HUES6 (cell line): ENCODE measurements around the gene DAO.

Experiments
- H3K27ac ChIP-seq: 2 replicates; pipeline ENCODE4 v1.7.0; 2013; ENCODE audit warnings: low read depth, mild to moderate bottlenecking, low read length, inconsistent platforms
- H3K27me3 ChIP-seq: 2 replicates; pipeline ENCODE4 v1.6.1; 2013; ENCODE audit warnings: low read length; ENCODE audit not compliant: control insufficient read depth, insufficient read depth
- H3K36me3 ChIP-seq: 2 replicates; pipeline ENCODE4 v1.6.1; 2013; ENCODE audit warnings: low read length; ENCODE audit not compliant: control insufficient read depth, insufficient read depth
- H3K4me1 ChIP-seq: 2 replicates; pipeline ENCODE4 v1.6.1; 2013; ENCODE audit warnings: low read length; ENCODE audit not compliant: control insufficient read depth, insufficient read depth
- H3K4me3 ChIP-seq: 2 replicates; pipeline ENCODE4 v1.5.1; 2013; ENCODE audit warnings: low read depth, low read length
- H3K9ac ChIP-seq: one replicate; pipeline ENCODE4 v1.6.1; 2013; ENCODE audit warnings: mild to moderate bottlenecking, low read length
- H3K9me3 ChIP-seq: 2 replicates; pipeline ENCODE4 v1.6.1; 2013; ENCODE audit warnings: low read depth, low read length; ENCODE audit not compliant: control insufficient read depth, insufficient read depth

The DAO gene

DNA sequence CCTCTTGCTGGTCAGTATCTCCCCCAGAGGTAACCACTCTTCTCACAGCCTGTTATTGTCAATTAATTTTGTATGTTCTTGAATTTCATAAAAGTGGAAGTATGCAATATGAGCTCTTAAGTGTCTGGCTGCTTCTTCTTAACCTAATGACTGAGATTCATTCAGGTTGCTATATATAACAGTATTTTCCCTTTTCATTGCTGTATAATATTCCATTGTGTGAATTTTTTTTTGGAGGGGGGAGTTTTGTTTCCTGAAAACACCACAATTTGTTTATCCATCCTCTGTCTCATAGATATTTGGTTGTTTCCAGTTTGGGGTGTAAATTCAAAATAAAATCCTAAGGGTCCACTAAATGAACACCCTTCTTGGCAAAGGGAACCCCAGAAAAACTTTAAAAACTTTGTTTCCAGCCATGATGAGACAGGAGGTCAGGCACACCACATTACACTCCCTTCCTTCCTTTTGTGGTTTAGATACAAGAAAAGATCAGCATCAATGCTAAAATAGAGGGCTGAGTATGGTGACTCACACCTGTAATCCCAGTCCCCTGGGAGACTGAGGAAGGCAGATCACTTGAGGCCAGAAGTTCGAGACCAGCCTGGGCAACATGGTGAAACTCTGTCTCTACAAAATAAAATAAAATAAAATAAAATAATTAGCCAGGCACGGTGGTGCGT is 4.1 kb upstream of the DAO start:
- no peak overlapping the region for H3K9ac ChIP-seq
- no peaks in the 10 kb centered on the region for H3K36me3 ChIP-seq
- no peaks in the 10 kb centered on the region for H3K9me3 ChIP-seq
- 0 out of 2 replicates have a peak, but pooled peaks cover 2% of the 10 kb centered on the region for H3K4me1 ChIP-seq
- no peaks in the 10 kb centered on the region for H3K27me3 ChIP-seq
- no peak overlapping the region for H3K27ac ChIP-seq
- no peak overlapping the region for H3K4me3 ChIP-seq

DNA sequence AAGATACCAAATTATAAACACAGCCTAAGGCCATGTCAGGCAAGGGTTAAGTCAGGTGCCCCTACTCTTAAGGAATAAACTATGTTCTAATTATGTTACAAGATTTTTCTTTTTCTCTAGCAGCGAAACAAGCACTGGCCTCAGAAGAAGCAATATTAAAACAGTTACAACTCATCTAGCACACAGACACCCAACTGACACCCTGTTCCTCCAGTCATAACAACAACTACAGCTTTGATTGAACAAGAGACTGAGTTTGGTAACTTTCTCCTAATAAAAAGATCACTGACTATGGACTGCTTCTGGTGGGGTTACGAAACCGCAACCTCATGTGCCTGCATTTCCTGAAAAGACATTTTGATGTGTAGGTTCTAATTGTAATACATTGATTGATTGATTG is 3.3 kb upstream of the DAO start:
- H3K9ac ChIP-seq, result no peak overlapping the region
- H3K36me3 ChIP-seq, result no peaks in the 10 kb centered on the region
- no peaks in the 10 kb centered on the region for H3K9me3 ChIP-seq
- H3K4me3 ChIP-seq, result no peak overlapping the region
- 0 out of 2 replicates have a peak, but pooled peaks cover 2% of the 10 kb centered on the region for H3K4me1 ChIP-seq
- no peaks in the 10 kb centered on the region for H3K27me3 ChIP-seq
- no peak overlapping the region for H3K27ac ChIP-seq

DNA sequence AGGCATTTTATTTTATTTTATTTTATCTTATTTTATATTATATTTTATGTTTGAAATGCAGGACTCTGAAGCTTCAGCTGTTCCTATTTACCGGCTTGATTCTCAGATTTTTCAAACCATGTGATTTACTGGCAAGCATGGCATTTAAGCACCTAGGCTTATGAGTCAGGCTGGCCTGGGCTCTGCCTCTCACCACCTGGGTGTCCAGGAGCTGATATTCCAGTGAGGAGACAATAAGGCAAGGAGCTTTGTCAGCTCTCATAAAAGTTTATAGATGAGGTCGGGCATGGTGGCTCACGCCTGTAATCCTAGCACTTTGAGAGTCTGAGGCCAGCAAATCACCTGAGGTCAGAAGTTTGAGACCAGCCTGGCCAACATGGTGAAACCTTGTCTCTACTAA is 2.1 kb downstream of the DAO start:
- no peaks in the 10 kb centered on the region for H3K9me3 ChIP-seq
- H3K27ac ChIP-seq, result no peak overlapping the region
- H3K36me3 ChIP-seq, result no peaks in the 10 kb centered on the region
- no peak overlapping the region for H3K4me3 ChIP-seq
- no peaks in the 10 kb centered on the region for H3K27me3 ChIP-seq
- 0 out of 2 replicates have a peak, but pooled peaks cover 2% of the 10 kb centered on the region for H3K4me1 ChIP-seq
- no peak overlapping the region for H3K9ac ChIP-seq

DNA sequence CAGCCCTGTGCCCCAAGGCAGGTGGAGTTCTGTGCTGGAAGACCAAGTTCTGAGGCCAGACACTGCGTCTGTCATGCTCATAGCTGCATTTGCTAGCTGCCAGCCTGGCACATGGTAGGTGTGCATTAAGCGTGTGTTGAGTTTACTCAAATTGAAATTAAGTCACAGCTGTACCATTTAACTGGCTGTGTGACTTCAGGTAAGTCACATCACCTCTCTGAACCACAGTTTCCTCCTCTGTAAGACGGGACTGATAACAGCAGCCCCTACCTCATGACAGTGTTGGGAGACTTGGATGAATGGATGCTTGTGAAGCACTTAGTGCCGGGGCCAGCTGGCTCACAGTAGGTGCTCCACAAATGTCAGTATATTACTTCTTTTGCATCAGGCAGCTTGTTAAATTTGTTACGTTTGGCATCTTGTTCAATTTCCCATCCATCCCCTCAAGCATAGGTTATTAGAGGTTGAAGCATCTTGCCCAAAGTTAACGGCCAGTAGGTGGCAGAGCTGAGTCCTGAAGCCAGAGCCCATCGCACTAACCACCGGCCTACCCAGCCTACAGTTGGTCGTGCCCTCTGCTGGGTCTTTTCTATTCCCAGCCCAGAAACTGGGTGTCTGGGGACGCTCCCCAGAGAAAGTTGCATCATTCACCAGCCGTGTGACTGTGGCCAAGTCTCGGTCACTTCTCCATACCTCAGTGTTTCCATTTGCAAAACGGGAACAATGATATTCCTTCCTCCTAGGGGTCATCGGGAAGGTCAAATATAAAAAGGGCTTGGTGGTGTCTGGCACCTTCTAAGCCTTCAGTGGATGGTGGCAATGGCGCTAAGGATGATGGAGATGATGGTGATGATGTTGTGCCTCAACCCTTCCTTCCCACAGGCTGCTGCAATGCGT is 4.5 kb downstream of the DAO start:
- Histone ChIP-seq H3K36me3 (no peaks in the 10 kb centered on the region), H3K27me3 (no peaks in the 10 kb centered on the region), H3K9me3 (no peaks in the 10 kb centered on the region), H3K27ac (no peak overlapping the region), H3K4me3 (no peak overlapping the region), H3K4me1 (0 out of 2 replicates have a peak, but pooled peaks cover 2% of the 10 kb centered on the region), H3K9ac (no peak overlapping the region)

DNA sequence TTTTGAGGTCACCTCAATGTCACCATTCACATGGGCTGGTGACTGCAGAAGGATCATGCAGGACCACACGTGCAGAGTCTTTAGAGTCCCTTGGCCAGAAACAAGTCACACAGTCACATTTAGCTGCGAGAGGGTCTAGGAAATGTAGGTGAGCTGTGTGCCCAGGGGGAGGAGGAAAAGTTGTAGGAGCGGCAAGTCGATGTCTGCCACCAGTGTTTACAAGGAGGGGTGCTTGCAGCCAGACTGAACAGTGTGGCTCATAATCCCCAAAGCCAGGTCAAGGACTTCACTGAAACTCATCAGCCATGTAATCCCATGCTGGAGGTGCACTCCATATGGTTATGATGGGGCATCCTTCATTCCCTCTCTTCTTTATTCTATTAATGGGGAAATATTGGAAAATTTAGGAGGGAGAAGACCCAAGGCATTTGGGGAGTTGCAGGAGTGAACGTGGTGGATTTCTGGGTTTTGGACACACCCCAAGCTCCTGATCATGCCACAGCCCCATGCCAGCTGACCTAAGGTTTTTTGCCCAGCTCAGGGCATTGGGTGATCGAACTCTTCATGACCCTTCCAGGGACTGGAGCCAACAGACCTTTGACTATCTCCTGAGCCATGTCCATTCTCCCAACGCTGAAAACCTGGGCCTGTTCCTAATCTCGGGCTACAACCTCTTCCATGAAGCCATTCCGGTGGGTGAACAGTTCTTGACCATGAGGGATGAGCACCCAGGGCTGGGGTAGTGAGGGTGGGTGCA is 7.2 kb downstream of the DAO start:
- H3K4me3 ChIP-seq, result no peak overlapping the region
- H3K4me1 ChIP-seq, result no peaks in the 10 kb centered on the region
- H3K9me3 ChIP-seq, result peaks cover 9% of the 10 kb centered on the region
- no peaks in the 10 kb centered on the region for H3K36me3 ChIP-seq
- H3K27me3 ChIP-seq, result no peaks in the 10 kb centered on the region
- no peak overlapping the region for H3K27ac ChIP-seq
- H3K9ac ChIP-seq, result no peak overlapping the region

DNA sequence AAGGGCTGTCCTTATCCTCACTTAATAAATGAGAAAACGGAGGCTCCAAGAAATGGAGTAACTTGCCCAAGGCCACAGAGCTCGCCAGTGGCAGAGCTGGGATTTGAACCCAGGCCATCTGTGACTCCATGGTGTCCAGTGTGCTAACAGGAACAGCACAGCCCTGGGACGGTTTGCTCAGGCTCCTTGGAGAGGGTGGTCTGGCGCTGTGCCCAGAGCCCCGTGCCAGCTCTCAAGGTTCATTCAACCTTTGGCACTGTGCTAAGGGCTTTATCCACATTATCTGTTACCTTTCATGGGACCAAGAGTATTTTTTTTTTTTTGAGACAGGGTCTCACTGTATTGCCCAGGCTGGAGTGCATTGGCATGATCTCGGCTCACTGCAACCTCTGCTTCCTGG is 8.1 kb downstream of the DAO start:
- H3K9ac ChIP-seq, result no peak overlapping the region
- no peaks in the 10 kb centered on the region for H3K27me3 ChIP-seq
- no peaks in the 10 kb centered on the region for H3K36me3 ChIP-seq
- H3K27ac ChIP-seq, result no peak overlapping the region
- peaks cover 9% of the 10 kb centered on the region for H3K9me3 ChIP-seq
- H3K4me3 ChIP-seq, result no peak overlapping the region
- no peaks in the 10 kb centered on the region for H3K4me1 ChIP-seq

DNA sequence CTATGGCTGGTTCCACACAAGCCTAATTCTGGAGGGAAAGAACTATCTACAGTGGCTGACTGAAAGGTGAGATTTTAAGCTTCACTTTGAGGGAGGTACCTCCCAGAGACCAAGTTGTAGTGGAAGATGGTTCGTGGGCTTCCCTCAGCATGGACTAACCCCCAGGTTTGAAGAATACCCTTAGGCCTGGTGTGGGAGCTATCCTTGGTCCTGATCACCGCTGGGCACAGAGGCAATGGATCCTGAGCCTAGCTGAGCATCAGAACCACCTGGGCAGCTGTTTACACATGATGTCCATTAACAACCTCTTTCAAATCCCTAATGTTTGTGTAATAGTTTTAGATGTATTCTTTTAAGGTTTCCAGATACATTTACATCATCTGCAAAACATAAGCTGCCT is 10.3 kb downstream of the DAO start:
- H3K27me3 ChIP-seq, result no peaks in the 10 kb centered on the region
- no peak overlapping the region for H3K27ac ChIP-seq
- no peaks in the 10 kb centered on the region for H3K4me1 ChIP-seq
- no peak overlapping the region for H3K4me3 ChIP-seq
- peaks cover 9% of the 10 kb centered on the region for H3K9me3 ChIP-seq
- H3K36me3 ChIP-seq, result no peaks in the 10 kb centered on the region
- H3K9ac ChIP-seq, result no peak overlapping the region

DNA sequence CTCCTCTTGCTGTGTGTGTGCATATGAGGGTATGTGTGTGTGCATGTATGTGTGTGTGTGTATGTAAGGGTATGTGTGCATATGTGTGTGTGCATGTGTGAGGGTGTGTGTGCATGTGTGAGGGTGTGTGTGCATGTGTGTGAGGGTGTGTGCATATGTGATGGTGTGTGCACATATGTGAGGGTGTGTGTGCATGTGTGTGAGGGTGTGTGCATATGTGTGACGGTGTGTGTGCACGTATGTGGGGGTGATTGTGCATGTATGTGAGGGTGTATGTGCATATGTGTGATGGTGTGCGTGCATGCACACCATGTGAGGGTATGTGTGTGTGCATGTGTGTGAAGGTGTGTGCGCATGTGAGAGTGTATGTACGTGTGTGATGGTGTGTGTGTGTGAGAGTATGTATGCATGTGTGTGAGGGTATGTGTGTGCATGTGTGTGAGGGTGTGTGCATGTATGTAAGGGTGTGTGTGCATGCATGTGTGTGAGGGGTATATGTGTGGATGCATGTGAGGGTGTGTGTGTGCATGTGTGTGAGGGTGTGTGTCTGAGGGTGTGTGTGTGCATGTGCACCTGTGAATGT is 15.4 kb downstream of the DAO start:
- Histone ChIP-seq H3K27me3 (peaks cover 21% of the 10 kb centered on the region; the same call in 1 of the 2 replicates), H3K4me1 (no peaks in the 10 kb centered on the region), H3K36me3 (no peaks in the 10 kb centered on the region), H3K9me3 (peaks cover 5% of the 10 kb centered on the region), H3K27ac (no peak overlapping the region), H3K9ac (no peak overlapping the region), H3K4me3 (no peak overlapping the region)

DNA sequence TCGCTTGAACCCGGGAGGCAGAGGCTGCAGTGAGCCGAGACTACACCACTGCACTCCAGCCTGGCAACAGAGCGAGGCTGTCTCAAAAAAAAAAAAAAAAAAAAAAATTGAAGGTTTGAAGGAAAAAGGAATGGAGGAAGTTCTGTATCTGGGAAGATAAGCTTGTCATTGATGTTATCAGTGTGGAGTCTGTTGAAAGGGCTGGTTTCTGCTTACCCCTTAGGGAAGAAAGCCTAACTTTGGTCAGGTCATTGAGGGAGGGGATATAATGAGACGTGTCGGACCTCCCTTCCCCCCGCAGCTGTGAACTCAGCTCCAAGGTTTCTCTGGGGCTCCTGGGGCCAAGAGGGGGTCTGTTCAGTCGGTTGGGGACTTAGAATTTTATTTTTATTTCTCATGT is 16.4 kb downstream of the DAO start:
- H3K27ac ChIP-seq, result no peak overlapping the region

DNA sequence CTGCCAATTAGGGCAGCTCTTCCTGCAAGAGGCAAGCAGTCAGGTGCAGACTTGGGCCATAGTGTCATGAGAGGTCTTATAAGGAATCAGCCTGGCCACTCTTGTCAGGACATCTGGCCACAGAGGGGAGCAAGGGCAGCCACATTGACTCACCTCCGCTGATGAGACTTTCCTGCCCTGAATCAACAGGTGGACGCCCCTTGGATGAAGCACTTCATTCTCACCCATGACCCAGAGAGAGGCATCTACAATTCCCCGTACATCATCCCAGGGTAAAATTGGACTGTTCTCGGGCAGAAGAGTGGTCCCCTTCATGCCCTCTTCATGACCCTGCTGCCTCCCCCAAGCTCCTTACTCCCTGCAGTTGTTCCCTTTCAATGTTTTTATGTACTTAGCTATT is 16.9 kb downstream of the DAO start:
- H3K4me3 ChIP-seq, result no peak overlapping the region
- no peak overlapping the region for H3K27ac ChIP-seq
- H3K36me3 ChIP-seq, result no peaks in the 10 kb centered on the region
- H3K9me3 ChIP-seq, result no peaks in the 10 kb centered on the region
- no peaks in the 10 kb centered on the region for H3K4me1 ChIP-seq
- H3K9ac ChIP-seq, result no peak overlapping the region
- H3K27me3 ChIP-seq, result peaks cover 28% of the 10 kb centered on the region; the same call in 1 of the 2 replicates

More for the DNA sequence above, 16.4 kb downstream of the DAO start:
- Histone ChIP-seq H3K9me3 (no peaks in the 10 kb centered on the region), H3K9ac (no peak overlapping the region), H3K27me3 (peaks cover 28% of the 10 kb centered on the region; the same call in 1 of the 2 replicates), H3K36me3 (no peaks in the 10 kb centered on the region), H3K4me1 (no peaks in the 10 kb centered on the region), H3K4me3 (no peak overlapping the region)
